Left ventricle myocardium superior (tissue), 1 donor: ENCODE data around the gene PLCB1. TPM values are rescaled to one million over a fixed set of nuclear protein-coding genes. Genes with fewer than 3 reads are reported as not detected.

Experiments used
- ATAC-seq: fragments of 200-7000 bp; cut with Tn5 transposase; one replicate; pipeline ENCODE4 v1.9.1; 2020; ENCODE audit warnings: mild to moderate bottlenecking, moderate library complexity
- DNase-seq: peaks from one replicate; pipeline ENCODE4 v3.0.0-alpha.2; 2020
- intact Hi-C: fragments of 100-400 bp; cut with micrococcal nuclease; formaldehyde crosslinking; loops from one replicate; pipeline ENCODE4 v1.11.0; 2022
- total RNA-seq: library from RNA; stranded (reverse); fragmentation: NEBNext Ultra II Directional; extraction: Animal tissue kit (Norgen Biotek cat#: 25700); gene quantifications from one replicate; pipeline ENCODE4 v1.2.1, GENCODE V29; 2021
- donor health status: DM: no; HTN: yes; CAD: no; lungs with severe emphysema.

PLCB1 gene
- total RNA-seq, 1 donor from 2014 or later: 7.7 TPM

GRCh38 chr20:8930726-8931125 is 798.7 kb downstream of the PLCB1 start:
- peak; percentile 52 for ATAC-seq
- DNase-seq: no peak
- intact Hi-C loops: no loop called here

- intact Hi-C loops: no loop called here
- no peak for DNase-seq
- peak; percentile 48 for ATAC-seq
Measured at GRCh38 chr20:8932192-8933165, 800.4 kb downstream of the PLCB1 start.

DNA sequence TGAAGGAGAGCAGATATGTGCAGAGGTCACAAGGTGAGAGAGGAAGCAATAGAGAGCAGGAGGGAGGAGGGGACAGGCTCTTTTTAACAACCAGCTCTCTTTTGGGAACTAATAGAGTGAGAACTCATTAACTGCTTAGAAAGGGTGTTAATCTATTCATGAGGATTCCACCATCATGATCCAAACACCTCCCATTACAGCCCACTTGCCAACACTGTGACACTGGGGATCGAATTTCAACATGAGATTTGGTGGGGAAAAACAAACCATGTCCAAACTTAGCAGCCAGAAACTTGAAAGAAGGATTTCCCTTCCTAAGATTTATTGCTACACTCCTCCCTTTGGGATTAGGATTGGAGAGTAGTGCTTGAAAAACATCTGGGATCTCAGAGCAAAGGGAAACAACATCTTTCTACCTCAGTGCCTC is 801.3 kb downstream of the PLCB1 start:
- ATAC-seq (peak; percentile 87), DNase-seq (peak; percentile 28)
- intact Hi-C loops: no loop called here

DNA sequence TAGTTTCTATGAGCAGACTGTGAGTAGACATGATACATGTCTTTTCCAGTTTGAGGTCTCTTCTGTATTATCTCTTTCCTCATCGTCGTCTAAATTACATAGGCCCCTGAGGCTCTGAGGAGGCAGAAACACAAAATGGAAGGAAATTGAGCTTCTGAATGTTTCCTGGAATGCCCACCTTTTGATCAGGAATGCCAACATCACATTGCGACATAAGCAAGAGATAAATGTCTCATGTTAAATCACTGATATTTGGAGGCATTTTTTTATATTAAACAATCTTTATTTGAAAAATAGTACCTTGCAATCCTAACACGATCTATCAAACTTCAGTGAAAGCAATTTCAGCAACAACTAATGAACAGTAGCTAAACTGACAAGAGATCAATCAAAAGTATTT is 802.3 kb downstream of the PLCB1 start:
- no peak for DNase-seq
- ATAC-seq: no peak
- intact Hi-C loops: no loop called here

Other genes starting within 250 kb of the PLCB1 start
- not detected for gene HAO1, start 191.8 kb upstream of the PLCB1 start, total RNA-seq
- gene TMX4, start 112.5 kb upstream of the PLCB1 start, total RNA-seq: 120 TPM